Neuronal stem cell (in vitro differentiated cells): ENCODE results near the gene PRR11.

Experiments
- DNase-seq: peaks from one replicate; pipeline ENCODE4 v3.0.0-alpha.2; 2013; ENCODE audit warnings: low spot score
- H2AFZ ChIP-seq: one replicate; pipeline ENCODE4 v1.6.1; 2013; ENCODE audit warnings: mild to moderate bottlenecking, low read length, inconsistent platforms
- H2AK5ac ChIP-seq: 2 replicates; pipeline ENCODE4 v1.6.1; 2013; ENCODE audit warnings: low read depth, mild to moderate bottlenecking, inconsistent platforms, low read length, moderate library complexity, mixed read lengths
- H2BK120ac ChIP-seq: 2 replicates; pipeline ENCODE4 v1.6.1; 2013; ENCODE audit warnings: low read depth, mild to moderate bottlenecking, inconsistent platforms, low read length, moderate library complexity, mixed read lengths
- H2BK12ac ChIP-seq: one replicate; pipeline ENCODE4 v1.6.1; 2013; ENCODE audit warnings: low read length, inconsistent platforms
- H2BK15ac ChIP-seq: 2 replicates; pipeline ENCODE4 v1.6.1; 2013; ENCODE audit warnings: mild to moderate bottlenecking, low read length, inconsistent platforms, mixed read lengths
- H2BK5ac ChIP-seq: one replicate; pipeline ENCODE4 v1.6.1; 2013; ENCODE audit warnings: inconsistent platforms, mild to moderate bottlenecking, low read length, moderate library complexity
- H3K14ac ChIP-seq: one replicate; pipeline ENCODE4 v1.6.1; 2013; ENCODE audit warnings: low read length, inconsistent platforms
- H3K18ac ChIP-seq: 2 replicates; pipeline ENCODE4 v1.6.1; 2013; ENCODE audit warnings: low read length, inconsistent platforms
- H3K23ac ChIP-seq: 2 replicates; pipeline ENCODE4 v1.6.1; 2013; ENCODE audit warnings: low read depth, mild to moderate bottlenecking, mixed read lengths, low read length, inconsistent platforms; ENCODE audit not compliant: poor library complexity
- H3K27ac ChIP-seq: replicated peaks from 3 replicates; pipeline ENCODE4 v1.5.1; 2013; ENCODE audit warnings: low read length, inconsistent platforms
- H3K27me3 ChIP-seq, 3 experiments: 2 replicates each; pipeline ENCODE4 v1.6.1; 2013; ENCODE audit warnings: low read length in 3 of 3, mild to moderate bottlenecking in 2 of 3, inconsistent platforms in 1 of 3, low read depth in 1 of 3, mixed read lengths in 1 of 3, moderate library complexity in 1 of 3; ENCODE audit not compliant: control insufficient read depth in 3 of 3, insufficient read depth in 3 of 3
- H3K36me3 ChIP-seq, 2 donors: replicated peaks in 1 of 2; 2 replicates each; pipeline ENCODE4 v1.6.1; 2013; ENCODE audit warnings: low read length in 2 of 2; ENCODE audit not compliant: control insufficient read depth in 2 of 2, insufficient read depth in 2 of 2
- H3K4ac ChIP-seq: 2 replicates; pipeline ENCODE4 v1.6.1; 2013; ENCODE audit warnings: inconsistent platforms, mild to moderate bottlenecking, low read length, moderate library complexity
- H3K4me1 ChIP-seq, 2 donors: 1 replicate in 1 of 2; 2 replicates in 1 of 2; pipeline ENCODE4 v1.6.1; 2013; ENCODE audit warnings: low read length in 2 of 2, low read depth in 1 of 2; ENCODE audit not compliant: control insufficient read depth in 2 of 2, insufficient read depth in 1 of 2
- H3K4me2 ChIP-seq: one replicate; pipeline ENCODE4 v1.6.1; 2013; ENCODE audit warnings: mild to moderate bottlenecking, low read length, inconsistent platforms; ENCODE audit not compliant: insufficient read depth, poor library complexity, severe bottlenecking
- H3K4me3 ChIP-seq, 2 donors: 2 replicates each; pipeline ENCODE4 v1.5.1; 2013; ENCODE audit warnings: low read length in 2 of 2, mild to moderate bottlenecking in 2 of 2, inconsistent platforms in 1 of 2, moderate library complexity in 1 of 2
- H3K79me1 ChIP-seq: one replicate; pipeline ENCODE4 v1.6.1; 2013; ENCODE audit warnings: low read depth, mild to moderate bottlenecking, inconsistent platforms, low read length, moderate library complexity
- H3K9ac ChIP-seq: one replicate; pipeline ENCODE4 v1.6.1; 2013; ENCODE audit warnings: mild to moderate bottlenecking, low read depth, low read length, inconsistent platforms; ENCODE audit not compliant: poor library complexity
- H3K9me3 ChIP-seq, 2 donors: replicated peaks in 1 of 2; 2 replicates each; pipeline versions ENCODE3 to v1.6.1; 2013; ENCODE audit warnings: low read length in 2 of 2, mild to moderate bottlenecking in 2 of 2, inconsistent platforms in 1 of 2, low read depth in 1 of 2, mixed read lengths in 1 of 2, moderate library complexity in 1 of 2; ENCODE audit not compliant: control insufficient read depth in 2 of 2, insufficient read depth in 1 of 2
- H4K8ac ChIP-seq: one replicate; pipeline ENCODE4 v1.6.1; 2013; ENCODE audit warnings: low read depth, mild to moderate bottlenecking, inconsistent platforms, low read length, moderate library complexity
- H4K91ac ChIP-seq: one replicate; pipeline ENCODE4 v1.6.1; 2013; ENCODE audit warnings: low read length, low read depth, mild to moderate bottlenecking, inconsistent platforms; ENCODE audit not compliant: poor library complexity
- WGBS, 2 donors: extraction: QIAGEN DNeasy Blood & Tissue Kit; methylation state at CpG; one replicate each; pipeline ENCODE4 v1.1.7; 2013; ENCODE audit warnings: missing lambda C conversion rate in 2 of 2, mixed read lengths in 1 of 2; ENCODE audit not compliant: insufficient read length in 2 of 2, insufficient replicate concordance in 1 of 2; ENCODE audit errors: extremely low coverage in 2 of 2; 5-methylcytosine and 5-hydroxymethylcytosine counted together

The PRR11 gene

DNA sequence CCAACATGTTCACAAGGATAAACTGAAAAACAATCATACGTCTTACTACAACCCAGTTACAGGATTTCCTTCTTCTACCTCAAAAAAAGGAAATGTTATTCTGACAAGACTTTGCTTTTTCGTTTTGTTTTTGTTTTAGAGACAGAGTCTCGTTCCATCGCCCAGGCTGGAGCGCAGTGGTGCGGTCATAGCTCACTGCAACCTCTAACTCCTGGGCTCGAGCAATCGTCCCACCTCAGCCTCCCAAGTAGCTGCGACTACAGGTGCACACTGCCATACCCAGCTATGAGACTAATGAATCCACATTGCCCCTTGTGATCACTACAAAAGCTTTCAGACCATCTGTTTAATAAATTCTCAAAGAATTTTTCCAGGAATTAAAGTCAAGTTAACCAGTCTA, 40.1 kb upstream of the PRR11 start:
- no peaks in the 10 kb centered on the region for H3K4me1 ChIP-seq
- H2BK12ac ChIP-seq = no peak overlapping the region
- H2BK5ac ChIP-seq = no peak overlapping the region
- no peak overlapping the region for H2BK15ac ChIP-seq
- no peak overlapping the region for H3K4me2 ChIP-seq
- no peaks in the 10 kb centered on the region for H3K27me3 ChIP-seq
- peaks cover 8 to 97% of the 10 kb centered on the region in 2 donors for H3K36me3 ChIP-seq
- no peaks in the 10 kb centered on the region for H3K79me1 ChIP-seq
- DNase-seq = no peak
- H3K18ac ChIP-seq = no peak overlapping the region
- H3K14ac ChIP-seq = no peak overlapping the region
- H2AFZ ChIP-seq = no peak overlapping the region
- H3K4me3 ChIP-seq = no peak overlapping the region
- H3K23ac ChIP-seq = no peak overlapping the region
- H4K91ac ChIP-seq = no peak overlapping the region
- H4K8ac ChIP-seq = no peak overlapping the region
- no CpG with 5 or more reads among the region's 9 CpGs for WGBS, 2 donors
- peaks cover 0 to 3% of the 10 kb centered on the region in 2 donors for H3K9me3 ChIP-seq
- H3K4ac ChIP-seq = no peak overlapping the region
- no peak overlapping the region for H3K9ac ChIP-seq
- no peak overlapping the region for H3K27ac ChIP-seq
- no peak overlapping the region for H2AK5ac ChIP-seq
- H2BK120ac ChIP-seq = no peak overlapping the region

DNA sequence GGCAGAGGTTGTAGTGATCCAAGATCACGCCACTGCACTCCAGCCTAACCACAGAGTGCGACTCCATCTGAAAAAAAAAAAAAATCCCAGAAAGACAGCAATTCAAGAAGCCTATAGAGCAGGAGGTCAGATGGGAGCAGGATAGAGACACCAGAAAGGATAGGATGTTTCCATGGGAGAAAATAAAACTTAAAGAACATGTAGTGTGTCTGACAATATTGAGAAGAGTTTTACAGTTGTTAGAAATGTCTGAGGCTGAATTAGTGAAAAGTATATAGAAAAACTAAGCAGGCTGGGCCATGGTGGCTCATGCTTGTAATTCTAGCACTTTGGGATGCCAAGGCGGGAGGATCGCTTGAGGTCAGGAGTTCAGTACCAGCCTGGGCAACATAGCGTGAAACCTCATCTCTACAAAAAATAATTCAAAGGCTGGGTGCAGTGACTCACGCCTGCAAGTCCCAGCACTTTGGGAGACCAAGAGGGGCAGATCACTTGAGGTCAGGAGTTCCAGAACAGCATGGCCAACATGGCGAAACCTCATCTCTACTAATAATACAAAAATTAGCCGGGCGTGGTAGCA, 33.6 kb upstream of the PRR11 start:
- Histone ChIP-seq H3K4ac (no peak overlapping the region), H2BK15ac (no peak overlapping the region), H3K18ac (no peak overlapping the region), H2BK5ac (no peak overlapping the region), H3K36me3 (peaks cover 9 to 89% of the 10 kb centered on the region in 2 donors), H3K4me1 (no peaks in the 10 kb centered on the region), H4K91ac (no peak overlapping the region), H3K27me3 (no peaks in the 10 kb centered on the region), H3K9ac (no peak overlapping the region), H3K23ac (no peak overlapping the region), H3K4me2 (no peak overlapping the region), H3K9me3 (peaks cover 0 to 7% of the 10 kb centered on the region in 2 donors), H3K79me1 (peaks cover 2% of the 10 kb centered on the region), H4K8ac (no peak overlapping the region), H3K14ac (no peak overlapping the region), H2AK5ac (no peak overlapping the region), H2AFZ (no peak overlapping the region), H3K27ac (no peak overlapping the region), H2BK120ac (no peak overlapping the region), H2BK12ac (no peak overlapping the region), H3K4me3 (no peak overlapping the region)
- WGBS, 2 donors = no CpG with 5 or more reads among the region's 9 CpGs
- DNase-seq = no peak

DNA sequence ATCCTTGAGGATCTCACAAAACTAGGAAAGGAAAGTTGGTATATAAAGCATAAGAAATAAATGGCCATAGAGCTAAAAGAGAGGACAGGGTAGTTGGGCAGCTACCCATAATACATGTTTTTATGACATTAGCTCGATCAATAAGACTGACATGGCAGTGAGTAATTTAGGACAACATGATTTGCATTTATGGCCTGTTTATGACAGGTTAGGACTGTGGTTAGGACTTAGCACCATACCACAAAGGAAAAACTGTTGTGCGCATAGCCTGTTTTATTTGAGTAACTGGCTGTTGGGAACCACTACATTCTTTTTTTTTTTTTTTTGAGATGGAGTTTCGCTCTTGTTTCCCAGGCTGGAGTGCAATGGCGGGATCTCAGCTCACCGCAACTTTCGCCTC, 30.9 kb upstream of the PRR11 start:
- Histone ChIP-seq H3K4me3 (no peak overlapping the region), H2BK120ac (no peak overlapping the region), H3K79me1 (peaks cover 2% of the 10 kb centered on the region), H3K4me1 (no peaks in the 10 kb centered on the region), H3K4me2 (no peak overlapping the region), H3K27ac (no peak overlapping the region), H3K9me3 (peaks cover 0 to 4% of the 10 kb centered on the region in 2 donors), H4K91ac (no peak overlapping the region), H3K23ac (no peak overlapping the region), H2BK12ac (no peak overlapping the region), H2BK5ac (no peak overlapping the region), H3K27me3 (no peaks in the 10 kb centered on the region), H3K14ac (no peak overlapping the region), H3K36me3 (peaks cover 7 to 88% of the 10 kb centered on the region in 2 donors), H2BK15ac (no peak overlapping the region), H4K8ac (no peak overlapping the region), H2AK5ac (no peak overlapping the region), H3K18ac (no peak overlapping the region), H3K9ac (no peak overlapping the region), H3K4ac (no peak overlapping the region), H2AFZ (no peak overlapping the region)
- no peak for DNase-seq
- WGBS, 2 donors = no CpG with 5 or more reads among the region's 6 CpGs

DNA sequence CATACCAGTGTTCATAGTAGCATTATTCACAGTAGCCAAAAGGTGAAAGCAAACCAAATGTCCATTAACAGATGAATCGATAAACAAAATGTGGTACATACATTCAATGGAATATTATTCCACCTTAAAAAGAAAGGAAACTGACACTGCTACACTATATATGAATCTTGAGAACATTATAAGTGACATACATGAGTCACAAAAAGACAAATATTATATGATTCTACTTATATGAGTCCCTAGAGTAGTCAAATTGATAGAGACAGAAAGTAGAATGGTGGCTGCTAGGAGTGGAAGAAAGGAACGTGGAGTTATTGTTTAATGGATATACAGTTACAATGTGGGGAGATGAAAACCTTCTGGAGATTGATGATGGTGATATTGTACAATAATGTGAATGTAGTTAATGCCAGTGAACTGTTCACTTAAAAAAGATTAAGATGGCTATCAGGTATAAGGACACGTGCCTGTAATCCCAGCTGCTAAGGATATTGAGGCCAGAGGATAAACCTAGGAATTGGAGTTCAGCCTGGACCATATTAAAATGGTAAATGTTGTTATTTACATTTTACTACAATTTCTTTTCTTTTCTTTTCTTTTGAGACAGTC, 28.6 kb upstream of the PRR11 start:
- Histone ChIP-seq H2BK12ac (no peak overlapping the region), H3K79me1 (peaks cover 2% of the 10 kb centered on the region), H3K9me3 (peaks cover 0 to 4% of the 10 kb centered on the region in 2 donors), H3K27me3 (no peaks in the 10 kb centered on the region), H3K4ac (no peak overlapping the region), H3K4me3 (no peak overlapping the region), H2BK120ac (no peak overlapping the region), H3K23ac (no peak overlapping the region), H2AK5ac (no peak overlapping the region), H4K8ac (no peak overlapping the region), H3K36me3 (peaks cover 7 to 94% of the 10 kb centered on the region in 2 donors), H4K91ac (no peak overlapping the region), H2AFZ (no peak overlapping the region), H3K18ac (no peak overlapping the region), H2BK15ac (no peak overlapping the region), H3K27ac (no peak overlapping the region), H3K4me1 (no peaks in the 10 kb centered on the region), H3K4me2 (no peak overlapping the region), H3K14ac (no peak overlapping the region), H3K9ac (no peak overlapping the region), H2BK5ac (no peak overlapping the region)
- DNase-seq = no peak
- WGBS, 2 donors = 100% methylated on average over 1 of the region's 3 CpGs
